Measurements from ENCODE around the gene MEGF11. TPM values are rescaled to one million over a fixed set of nuclear protein-coding genes. Genes with fewer than 3 reads are reported as not detected.

MEGF11 gene
- total RNA-seq, 4 donors from 2014 or later: 2.4 to 8.5 (median 4.3) TPM

- WGBS: 27% methylated on average over 8 of the region's 8 CpGs
- H3K27ac ChIP-seq: no peak overlapping the region
Observed at GRCh38 chr15:66001717-66002426, 251.7 kb downstream of the MEGF11 start.

GRCh38 chr15:66001042-66001441, 252.5 kb downstream of the MEGF11 start:
- Histone ChIP-seq H3K4me1 (no peaks in the 10 kb centered on the region), H3K36me3 (no peaks in the 10 kb centered on the region)

More at GRCh38 chr15:66001717-66002426, 251.7 kb downstream of the MEGF11 start:
- Histone ChIP-seq H3K9me3 (no peaks in the 10 kb centered on the region), H3K4me3 (no peak overlapping the region), H3K4me1 (no peaks in the 10 kb centered on the region), H3K36me3 (no peaks in the 10 kb centered on the region), H3K27me3 (peaks cover 29% of the 10 kb centered on the region)
- no peak for TF ChIP-seq CTCF (IDR thresholded peaks at IDR 0.05)
- TF ChIP-seq POLR2AphosphoS5 (IDR thresholded peaks at IDR 0.05): no peak
- no peak for TF ChIP-seq POLR2A (IDR thresholded peaks at IDR 0.05)
- no peak for DNase-seq (ENCODE audit: low spot score in 2 of 2)

DNA sequence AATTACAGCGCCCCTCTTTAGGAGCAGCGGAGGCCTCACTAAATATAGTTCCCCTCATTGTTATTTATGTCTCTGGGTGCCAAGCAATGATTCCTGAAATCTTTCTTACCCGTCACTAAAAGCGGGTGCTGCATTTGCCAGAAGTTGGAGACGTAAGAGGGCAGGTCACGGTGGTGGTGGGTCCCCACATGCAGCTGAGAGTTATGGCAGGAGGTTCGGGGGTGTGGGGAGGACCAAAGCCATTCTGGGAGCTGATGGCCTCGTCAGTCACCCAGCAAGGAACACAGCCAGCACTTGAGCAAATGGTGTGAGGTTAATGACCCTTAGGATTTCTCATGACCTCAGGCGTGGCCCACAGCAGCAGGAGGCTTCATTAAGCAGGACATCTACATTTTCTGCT, 255.1 kb downstream of the MEGF11 start:
- H3K4me1 ChIP-seq: no peaks in the 10 kb centered on the region
- WGBS: 51% methylated on average over 9 of the region's 9 CpGs
- peaks cover 43% of the 10 kb centered on the region for H3K27me3 ChIP-seq
- H3K36me3 ChIP-seq: no peaks in the 10 kb centered on the region
- H3K27ac ChIP-seq: no peak overlapping the region
- H3K9me3 ChIP-seq: no peaks in the 10 kb centered on the region
- TF ChIP-seq POLR2A (IDR thresholded peaks at IDR 0.05) (no peak), CTCF (IDR thresholded peaks at IDR 0.05) (no peak)
- DNase-seq (ENCODE audit: low spot score in 2 of 2): no peak
- H3K4me3 ChIP-seq: no peak overlapping the region

More at GRCh38 chr15:66001042-66001441, 252.5 kb downstream of the MEGF11 start:
- no peaks in the 10 kb centered on the region for H3K9me3 ChIP-seq
- no peak for DNase-seq (ENCODE audit: low spot score in 2 of 2)
- TF ChIP-seq POLR2AphosphoS5 (IDR thresholded peaks at IDR 0.05) (no peak), CTCF (IDR thresholded peaks at IDR 0.05) (no peak), EP300 (IDR thresholded peaks at IDR 0.05) (no peak), POLR2A (IDR thresholded peaks at IDR 0.05) (no peak)
- H3K4me3 ChIP-seq: no peak overlapping the region
- peaks cover 24% of the 10 kb centered on the region for H3K27me3 ChIP-seq
- H3K27ac ChIP-seq: no peak overlapping the region
- WGBS: 65% methylated on average over 5 of the region's 5 CpGs

GRCh38 chr15:65996901-65997300, 256.6 kb downstream of the MEGF11 start:
- TF ChIP-seq POLR2AphosphoS5 (IDR thresholded peaks at IDR 0.05) (no peak), POLR2A (IDR thresholded peaks at IDR 0.05) (no peak), CTCF (IDR thresholded peaks at IDR 0.05) (no peak), EP300 (IDR thresholded peaks at IDR 0.05) (no peak)
- Histone ChIP-seq H3K27me3 (peaks cover 53% of the 10 kb centered on the region), H3K4me3 (no peak overlapping the region), H3K9me3 (no peaks in the 10 kb centered on the region), H3K27ac (no peak overlapping the region), H3K36me3 (no peaks in the 10 kb centered on the region), H3K4me1 (no peaks in the 10 kb centered on the region)
- DNase-seq (ENCODE audit: low spot score in 2 of 2): no peak
- 79% methylated on average over 4 of the region's 5 CpGs for WGBS

- no peak for DNase-seq (ENCODE audit: low spot score in 2 of 2)
- 73% methylated on average over 4 of the region's 4 CpGs for WGBS
- H3K9me3 ChIP-seq: no peaks in the 10 kb centered on the region
- H3K27me3 ChIP-seq: peaks cover 55% of the 10 kb centered on the region
- H3K4me3 ChIP-seq: no peak overlapping the region
- no peak overlapping the region for H3K27ac ChIP-seq
- TF ChIP-seq POLR2A (IDR thresholded peaks at IDR 0.05) (no peak), CTCF (IDR thresholded peaks at IDR 0.05) (no peak), POLR2AphosphoS5 (IDR thresholded peaks at IDR 0.05) (no peak), EP300 (IDR thresholded peaks at IDR 0.05) (no peak)
- no peaks in the 10 kb centered on the region for H3K4me1 ChIP-seq
- H3K36me3 ChIP-seq: no peaks in the 10 kb centered on the region
Observed at GRCh38 chr15:65994832-65995231, 258.7 kb downstream of the MEGF11 start.
